HEK293T (cell line): ENCODE data around the gene MOAP1.

ENCODE experiments used
- ARNT ChIP-seq: fragments of 450-650 bp; IDR thresholded peaks from 2 replicates; pipeline ENCODE4 v1.6.1; 2017; ENCODE audit warnings: mild to moderate bottlenecking
- BHLHE40 ChIP-seq: fragments of 450-650 bp; IDR thresholded peaks from 2 replicates; pipeline ENCODE4 v1.6.1; 2016; ENCODE audit warnings: mild to moderate bottlenecking, moderate library complexity, borderline replicate concordance
- ELF4 ChIP-seq: fragments of 450-650 bp; IDR thresholded peaks from 2 replicates; pipeline ENCODE4 v1.6.1; 2017; ENCODE audit warnings: antibody characterized with exemption
- FOXA1 ChIP-seq: fragments of 450-650 bp; IDR thresholded peaks from 2 replicates; pipeline ENCODE4 v1.6.1; 2016; ENCODE audit warnings: mild to moderate bottlenecking
- FOXK2 ChIP-seq: fragments of 450-650 bp; IDR thresholded peaks from 2 replicates; pipeline ENCODE4 v1.6.1; 2016; ENCODE audit warnings: mild to moderate bottlenecking
- FOXM1 ChIP-seq: fragments of 450-650 bp; IDR thresholded peaks from 2 replicates; pipeline ENCODE4 v1.6.1; 2017; ENCODE audit warnings: mild to moderate bottlenecking, borderline replicate concordance
- L3MBTL2 ChIP-seq: fragments of 450-650 bp; conservative IDR thresholded peaks from 2 replicates; pipeline ENCODE4 v1.6.1; 2016; ENCODE audit warnings: mild to moderate bottlenecking
- PKNOX1 ChIP-seq: fragments of 450-650 bp; IDR thresholded peaks from 2 replicates; pipeline ENCODE4 v1.6.1; 2016
- SP1 ChIP-seq: fragments of 450-650 bp; IDR thresholded peaks from 2 replicates; pipeline ENCODE4 v1.6.1; 2017
- SUZ12 ChIP-seq: fragments of 450-650 bp; IDR thresholded peaks from 2 replicates; pipeline ENCODE4 v1.6.1; 2016; ENCODE audit warnings: mild to moderate bottlenecking
- TARDBP ChIP-seq: fragments of 450-650 bp; IDR thresholded peaks from 2 replicates; pipeline ENCODE4 v1.6.1; 2016
- ZNF384 ChIP-seq: fragments of 450-650 bp; IDR thresholded peaks from 2 replicates; pipeline ENCODE4 v1.6.1; 2016

- TF ChIP-seq FOXA1 (no peak), BHLHE40 (no peak), L3MBTL2 (no peak), FOXM1 (no peak), SP1 (no peak), ARNT (no peak), PKNOX1 (no peak), ELF4 (no peak), TARDBP (no peak), ZNF384 (no peak), FOXK2 (no peak), SUZ12 (no peak)
These were observed 940 bp downstream of the MOAP1 start for GRCh38 chr14:93183596-93184317.
